SJSA1 (cell line): Measurements from ENCODE around the gene MAPK10. TPM values are rescaled to one million over a fixed set of nuclear protein-coding genes. Genes with fewer than 3 reads are reported as not detected.

ENCODE experiments used
- total RNA-seq: library from RNA; depleted of rRNA; stranded (reverse); fragments of >200 nt; shearing (Covaris generic); gene quantifications from 2 replicates; pipeline ENCODE4 v1.2.3, GENCODE V29; 2014; rRNA removed

MAPK10 gene
- total RNA-seq, 1 experiment from 2014 or later = 24.7 TPM

Other genes starting within 250 kb of the MAPK10 start
- 13.3 and 16.0 TPM in 2 replicates for gene PTPN13, start 234.3 kb upstream of the MAPK10 start, total RNA-seq